Activated T-cell treated with anti-CD3 and anti-CD28 coated beads for 24 hours (primary cell): ENCODE measurements around the gene PHPT1.
"Not testable (repeated sequence)": the region's sequence is repeated elsewhere in the genome, so short reads cannot be mapped to it uniquely, and the experiment has no call there.

Source experiments
- DNase-seq: peaks from one replicate; pipeline ENCODE4 v3.0.0-alpha.2; 2020; ENCODE audit warnings: low read depth

The PHPT1 gene

GRCh38 chr9:136837146-136837855 is 11.9 kb upstream of the PHPT1 start:
- DNase-seq = no peak

GRCh38 chr9:136837856-136838277 is 11.3 kb upstream of the PHPT1 start:
- not testable (repeated sequence) for DNase-seq

- DNase-seq = no peak
These were observed 10.6 kb upstream of the PHPT1 start for GRCh38 chr9:136838314-136839228.

- DNase-seq = no peak
These were observed 9.7 kb upstream of the PHPT1 start for GRCh38 chr9:136839229-136840139.

- no peak for DNase-seq
These were observed 8.9 kb upstream of the PHPT1 start for GRCh38 chr9:136840140-136840876.

GRCh38 chr9:136840877-136841645 is 8.1 kb upstream of the PHPT1 start:
- no peak for DNase-seq

GRCh38 chr9:136841646-136842379 is 7.4 kb upstream of the PHPT1 start:
- not testable (repeated sequence) for DNase-seq

- DNase-seq = peak; percentile 75
These were observed 6.7 kb upstream of the PHPT1 start, which contains the start of gene AJM1 for GRCh38 chr9:136842380-136842948. AJM1 (plus strand) TSS chr9:136842478; CDS start chr9:136844415, 1,937 bp downstream.

GRCh38 chr9:136843159-136843800 is 5.9 kb upstream of the PHPT1 start:
- DNase-seq = not testable (repeated sequence)

GRCh38 chr9:136843801-136844740 is 5.1 kb upstream of the PHPT1 start:
- DNase-seq = peak; percentile 53

GRCh38 chr9:136844761-136845464 is 4.3 kb upstream of the PHPT1 start:
- DNase-seq = no peak

- no peak for DNase-seq
These were observed 3.5 kb upstream of the PHPT1 start for GRCh38 chr9:136845465-136846260.

- DNase-seq = no peak
These were observed 2.7 kb upstream of the PHPT1 start for GRCh38 chr9:136846376-136847087.

- no peak for DNase-seq
These were observed 2.0 kb upstream of the PHPT1 start for GRCh38 chr9:136847088-136847825.
